UCSD-AML1 (cell line): Measurements from ENCODE around the gene STXBP6.
A peak's percentile ranks its signal among the peaks of the same experiment; 100 is the strongest.
"Not testable (repeated sequence)": the region's sequence is repeated elsewhere in the genome, so short reads cannot be mapped to it uniquely, and the experiment has no call there.

Source experiments
- DNase-seq: peaks from one replicate; lab custom pipeline; 2025; ENCODE audit not compliant: unreplicated experiment; lab: John Stamatoyannopoulos, UW

The STXBP6 gene

DNA sequence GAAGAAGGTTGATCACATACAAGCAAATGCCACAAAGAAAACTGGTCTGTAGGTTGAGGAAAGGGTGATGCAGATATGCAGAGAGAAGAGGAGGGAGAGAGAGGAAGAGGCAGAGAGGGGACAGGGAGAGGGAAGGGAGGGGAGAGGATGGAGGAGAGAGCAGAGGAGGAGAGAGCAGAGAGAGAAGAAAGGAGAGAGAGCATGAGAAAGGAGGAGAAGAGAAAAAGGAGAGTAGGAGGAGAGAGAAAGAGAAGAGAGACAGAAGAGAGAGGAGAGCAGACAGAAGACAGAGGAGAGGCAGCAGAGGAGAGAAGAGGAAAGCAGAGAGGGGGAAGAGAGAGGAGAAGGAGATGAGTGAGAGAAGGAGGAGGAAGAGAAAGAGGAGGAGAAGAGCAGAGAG, 59.2 kb downstream of the STXBP6 start:
- DNase-seq = no peak

DNA sequence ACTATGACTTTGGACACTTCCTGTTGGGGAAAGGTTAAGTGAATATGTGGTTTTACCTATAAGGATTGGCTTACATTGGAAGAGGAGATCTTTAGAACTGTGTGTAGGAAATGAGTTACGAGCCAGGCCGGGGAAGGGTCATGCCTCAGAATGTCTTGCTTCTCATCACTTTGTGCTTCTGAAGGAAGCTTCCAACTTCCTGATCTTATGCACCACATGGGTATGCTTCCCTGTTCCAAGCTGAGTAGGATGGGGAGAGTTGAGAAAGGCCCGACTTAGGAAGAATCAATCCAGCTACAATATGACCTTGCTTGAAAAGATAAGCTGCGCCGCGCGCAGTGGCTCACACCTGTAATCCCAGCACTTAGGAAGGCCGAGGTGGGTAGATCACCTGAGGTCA, 59.9 kb downstream of the STXBP6 start:
- DNase-seq = no peak

DNA sequence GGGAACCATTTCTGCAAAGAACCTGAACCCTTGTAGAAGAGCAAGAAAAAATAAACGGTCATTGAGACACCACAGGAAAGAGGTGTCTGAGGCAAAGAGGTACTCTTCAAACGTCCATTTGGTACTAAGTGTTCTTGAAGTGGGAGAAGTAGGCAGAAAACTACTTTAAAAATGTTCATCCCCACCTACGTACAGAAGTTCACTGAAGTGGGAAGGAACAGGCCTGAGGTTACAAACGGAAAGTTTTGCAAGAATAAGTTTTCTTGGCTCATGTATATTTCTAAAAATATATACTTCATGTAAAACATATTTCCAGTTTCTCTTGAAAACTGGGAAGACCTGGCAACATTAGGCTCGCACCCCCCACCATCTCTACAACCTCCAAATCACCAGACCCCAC, 61.2 kb downstream of the STXBP6 start:
- DNase-seq = no peak

DNA sequence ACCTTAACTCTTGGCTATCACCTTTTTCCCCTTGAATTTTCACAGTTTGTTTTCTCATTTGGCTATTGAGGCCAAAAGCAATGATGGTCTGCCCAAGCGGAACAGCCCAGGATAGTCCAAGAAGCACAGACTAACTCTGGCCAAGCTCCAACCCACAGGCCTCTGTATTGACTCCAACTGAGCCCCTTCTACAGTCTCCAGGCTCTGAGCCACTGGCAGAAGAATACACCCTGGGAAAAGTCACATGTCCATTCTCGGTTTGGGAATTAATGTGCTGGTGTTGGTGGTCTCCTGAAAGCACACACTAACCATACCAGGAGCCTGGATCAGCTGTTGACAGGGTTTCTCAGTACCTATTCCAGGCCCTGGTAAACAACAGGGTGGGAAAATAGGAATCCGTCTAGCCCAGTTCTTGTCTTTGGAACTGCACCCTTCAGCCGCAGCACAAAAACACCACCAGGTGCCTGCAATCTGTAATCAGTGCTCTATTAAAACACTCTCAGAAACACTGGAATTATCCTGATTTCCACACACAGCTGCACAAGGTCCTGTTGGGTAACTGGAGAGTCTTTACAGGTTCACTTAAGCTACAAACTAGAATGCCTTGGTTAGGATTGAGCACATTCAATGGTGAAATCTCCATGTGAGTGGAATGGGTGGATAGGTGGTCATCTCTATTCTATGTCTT, 63.6 kb downstream of the STXBP6 start:
- DNase-seq = no peak

DNA sequence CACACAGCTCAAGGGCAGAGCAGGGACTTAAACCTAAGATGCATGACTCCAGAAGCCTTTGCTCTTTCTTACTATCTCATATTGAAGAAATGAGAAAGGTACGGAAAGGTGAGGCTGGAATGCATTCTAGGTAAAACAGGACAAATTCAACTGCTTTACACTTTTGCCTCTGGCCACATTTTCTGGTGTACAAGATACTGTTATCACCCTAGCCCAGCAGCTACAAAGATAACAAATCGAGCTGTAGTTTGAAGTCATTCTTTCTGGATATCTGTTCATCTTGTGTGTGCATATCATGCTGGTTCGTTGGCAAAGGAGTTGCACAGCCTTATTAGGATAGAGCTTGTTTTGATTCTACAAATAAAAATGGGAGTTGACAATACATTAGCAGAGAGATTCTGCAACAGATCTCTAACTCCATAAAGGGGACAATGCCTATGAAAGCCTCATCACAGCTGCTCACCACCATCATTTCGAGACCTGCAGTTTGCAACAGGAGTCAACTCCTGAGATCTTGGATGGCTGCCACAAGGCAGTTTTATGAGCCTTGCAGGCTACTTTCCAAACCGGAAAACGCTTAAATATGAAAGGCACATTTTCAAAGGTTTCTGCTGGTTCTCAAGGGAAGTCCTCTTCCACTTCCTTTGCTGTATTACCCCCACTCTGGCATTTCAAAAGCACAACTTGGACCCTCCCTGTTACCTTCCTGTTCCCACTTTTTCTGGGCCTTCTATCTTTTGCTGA, 64.9 kb downstream of the STXBP6 start:
- DNase-seq = peak; percentile 44

DNA sequence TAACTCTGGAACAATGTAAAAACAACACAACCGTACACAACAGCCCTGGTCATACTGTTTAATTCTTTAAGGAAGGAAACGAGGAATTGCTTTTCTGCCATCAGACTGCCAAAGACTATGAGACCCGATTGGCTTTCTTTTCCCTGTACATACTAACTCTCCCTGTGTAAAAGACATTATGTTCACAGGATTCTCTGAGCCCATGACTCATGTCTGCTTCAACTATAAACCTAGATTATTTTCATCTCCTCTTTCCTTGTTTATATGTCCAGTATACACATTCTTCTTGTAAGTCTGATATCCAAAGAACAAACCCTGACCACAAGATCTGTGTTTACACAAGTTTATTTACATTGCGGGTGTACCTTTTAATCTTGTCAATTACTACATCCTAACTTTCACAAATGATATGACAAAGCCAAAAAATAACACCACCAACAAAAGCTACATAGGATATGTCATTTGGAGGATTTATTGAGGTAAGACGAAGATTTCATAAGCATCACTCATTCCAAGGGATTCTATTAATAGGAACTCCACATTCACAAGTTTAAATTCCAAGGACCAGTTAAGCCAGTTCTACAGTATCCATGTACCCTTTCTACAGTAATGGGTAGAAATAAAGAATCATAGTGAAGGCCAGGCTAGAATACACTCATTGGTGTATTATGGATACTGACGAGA, 67.3 kb downstream of the STXBP6 start:
- DNase-seq = no peak

DNA sequence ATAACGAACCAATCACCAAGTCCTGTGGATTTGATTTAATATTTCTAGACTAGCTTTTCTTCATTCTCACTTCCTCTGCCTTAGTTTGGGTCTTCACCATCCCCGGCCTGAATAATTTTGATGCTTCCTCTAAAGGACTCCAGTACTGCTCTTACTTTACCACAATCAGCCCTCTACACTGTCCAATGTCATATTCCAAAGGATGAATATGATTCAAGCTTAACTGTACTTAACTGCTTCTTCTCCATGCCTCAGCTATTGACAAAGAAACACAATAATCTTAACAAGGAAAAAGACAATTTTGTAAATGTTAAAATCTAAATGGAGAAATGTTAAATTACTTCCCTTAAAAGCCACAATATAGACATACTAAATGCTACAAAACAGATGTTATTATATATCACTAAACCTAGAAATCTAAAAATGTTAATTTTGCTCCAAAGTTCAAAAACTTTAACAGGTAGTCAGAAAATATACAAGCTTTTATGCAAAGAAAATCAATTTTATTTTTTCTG, 70.2 kb downstream of the STXBP6 start:
- no peak for DNase-seq

DNA sequence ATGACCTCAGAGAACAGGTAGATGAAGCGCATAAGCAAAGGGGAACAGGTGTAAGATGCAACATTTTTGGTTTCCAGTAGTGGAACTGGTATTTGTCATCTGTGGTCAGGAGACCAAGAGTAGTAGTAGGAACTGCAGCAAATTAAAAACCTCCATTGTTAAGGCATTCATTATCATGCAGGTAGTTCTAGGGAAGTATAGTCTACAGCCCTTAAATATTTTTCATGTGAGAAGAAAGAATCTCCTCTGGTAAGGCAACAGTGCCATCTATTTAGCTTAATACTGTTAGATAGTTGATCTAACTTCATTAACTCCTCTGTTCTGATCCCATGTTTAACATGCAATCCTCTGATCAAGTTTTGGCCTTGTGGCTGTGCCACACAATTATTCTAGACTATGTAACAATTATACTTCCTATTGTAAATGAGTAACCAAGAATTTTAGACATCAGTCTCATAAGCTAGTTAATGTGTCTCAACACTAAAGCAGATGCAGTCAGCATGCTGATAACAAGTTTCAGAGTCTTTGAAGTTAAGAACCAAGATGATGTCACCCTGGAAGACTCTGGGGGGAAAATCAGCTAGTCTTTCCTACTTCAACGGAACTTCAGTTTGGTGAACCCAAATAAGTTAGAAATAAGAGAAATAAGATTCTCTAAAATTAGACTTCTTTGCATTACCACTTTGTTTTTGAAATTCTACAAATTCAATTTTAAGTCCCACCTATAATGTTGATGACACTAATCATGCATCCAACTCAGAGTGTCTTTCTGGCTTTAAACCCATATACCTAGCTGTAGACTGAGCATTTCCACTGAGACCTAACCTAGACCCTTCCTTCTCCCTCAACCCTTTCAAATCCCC, 70.9 kb downstream of the STXBP6 start:
- no peak for DNase-seq

DNA sequence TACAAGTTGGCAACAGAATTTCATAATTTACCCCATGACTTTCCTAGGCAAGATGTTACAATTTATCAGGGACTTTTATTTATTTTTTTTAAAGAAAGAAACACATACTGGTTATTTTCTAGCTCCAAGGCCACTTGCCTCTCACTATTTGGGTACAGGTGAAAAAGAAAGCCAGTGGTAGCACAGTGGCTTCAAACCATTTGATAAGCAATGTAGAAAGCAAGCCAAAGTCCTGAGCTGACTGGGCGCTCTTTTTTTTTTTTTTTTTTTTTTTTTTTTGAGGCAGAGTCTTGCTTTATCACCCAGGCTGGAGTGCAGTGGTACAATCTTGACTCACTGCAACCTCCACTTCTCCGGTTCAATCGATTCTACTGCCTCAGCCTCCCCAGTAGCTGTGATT, 73.3 kb downstream of the STXBP6 start:
- DNase-seq = no peak

DNA sequence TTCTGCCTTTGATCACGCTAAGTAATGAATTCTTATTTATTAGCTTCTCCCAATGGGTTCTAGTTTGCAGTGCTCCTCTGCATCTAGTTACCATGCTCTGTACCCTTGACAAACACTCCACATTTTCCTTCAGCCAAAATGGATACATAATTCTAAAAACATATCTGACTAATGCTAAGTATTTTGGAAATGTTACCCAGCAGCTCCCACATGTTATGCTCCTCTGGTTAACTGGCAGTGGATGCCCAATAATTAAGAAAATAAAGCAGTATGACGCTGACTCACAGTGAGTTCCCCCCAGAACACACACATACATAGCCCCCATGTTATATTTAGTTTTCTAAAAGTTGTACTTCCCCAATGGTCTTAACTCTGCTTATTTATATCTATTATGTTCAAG, 74.6 kb downstream of the STXBP6 start:
- no peak for DNase-seq

DNA sequence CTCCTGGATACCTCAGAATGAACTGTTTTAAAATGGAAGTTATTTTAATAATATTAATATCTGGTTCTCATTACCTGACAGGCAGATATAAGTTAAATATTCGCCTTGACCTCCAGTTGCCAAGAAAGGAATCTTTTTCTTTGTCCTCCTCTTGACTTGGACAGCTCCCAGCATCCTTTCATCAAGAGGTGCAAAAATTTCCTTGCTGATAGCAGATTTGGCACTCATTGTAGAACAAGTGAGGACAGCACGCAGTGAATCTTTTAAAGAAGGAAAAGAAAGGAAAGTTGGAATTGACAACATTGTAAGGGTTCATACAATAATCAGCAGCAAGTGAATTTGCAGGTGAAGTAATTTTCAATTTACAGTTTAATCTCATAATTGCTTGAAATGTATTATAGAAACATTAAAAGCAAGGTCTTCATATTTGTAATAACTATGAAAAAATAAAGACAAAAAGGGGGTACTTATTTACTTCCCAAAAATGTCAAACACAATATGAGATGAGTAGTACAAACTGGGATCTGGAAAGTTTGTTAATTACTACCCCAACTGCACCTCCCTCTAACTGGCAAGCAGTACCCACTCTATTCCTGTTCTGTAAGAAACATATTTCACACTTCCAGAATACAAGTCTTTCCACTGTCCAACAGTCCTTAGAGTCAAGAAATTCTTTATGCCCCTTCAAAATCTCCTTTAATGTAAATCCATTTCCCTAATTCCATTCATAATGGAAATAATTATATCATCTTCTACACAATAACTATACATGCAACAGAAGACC, 75.2 kb downstream of the STXBP6 start:
- no peak for DNase-seq

DNA sequence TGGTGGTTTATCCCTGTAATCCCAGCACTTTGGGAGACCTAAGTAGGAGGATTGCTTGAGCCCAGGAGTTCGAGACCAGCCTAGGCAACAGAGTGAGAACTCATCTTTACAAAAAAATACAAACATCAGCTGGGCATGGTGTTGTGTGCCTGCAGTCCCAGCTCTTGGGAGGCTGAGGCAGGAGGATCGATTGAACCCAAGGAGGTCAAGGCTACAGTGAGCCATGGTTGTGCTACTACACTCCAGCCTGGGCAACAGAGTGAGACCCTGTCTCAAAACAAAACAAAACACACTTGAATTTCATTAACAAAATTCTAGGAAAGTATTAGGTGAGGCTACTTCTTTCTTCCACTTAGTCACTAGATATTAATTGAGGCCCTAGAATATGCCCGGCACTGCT, 77.1 kb downstream of the STXBP6 start:
- DNase-seq = no peak

DNA sequence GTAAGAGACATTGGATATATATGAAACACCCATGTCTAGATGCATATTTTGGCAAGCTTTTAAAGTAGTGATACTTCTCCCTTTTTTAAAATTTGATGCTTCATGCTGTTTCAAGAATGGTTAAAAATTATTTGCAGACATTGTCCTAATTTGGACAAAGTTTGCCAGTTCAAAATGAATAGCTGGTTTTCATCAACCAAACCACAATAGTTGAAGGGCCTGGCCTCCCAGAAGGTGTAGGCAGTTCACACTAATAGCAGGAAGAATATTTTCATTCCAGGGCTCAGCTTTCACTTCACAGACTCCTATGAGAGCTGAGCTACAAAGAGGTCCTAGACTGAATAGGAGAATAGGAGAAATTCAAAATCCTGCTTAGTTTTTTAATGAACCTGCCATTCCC, 78.7 kb downstream of the STXBP6 start:
- no peak for DNase-seq

DNA sequence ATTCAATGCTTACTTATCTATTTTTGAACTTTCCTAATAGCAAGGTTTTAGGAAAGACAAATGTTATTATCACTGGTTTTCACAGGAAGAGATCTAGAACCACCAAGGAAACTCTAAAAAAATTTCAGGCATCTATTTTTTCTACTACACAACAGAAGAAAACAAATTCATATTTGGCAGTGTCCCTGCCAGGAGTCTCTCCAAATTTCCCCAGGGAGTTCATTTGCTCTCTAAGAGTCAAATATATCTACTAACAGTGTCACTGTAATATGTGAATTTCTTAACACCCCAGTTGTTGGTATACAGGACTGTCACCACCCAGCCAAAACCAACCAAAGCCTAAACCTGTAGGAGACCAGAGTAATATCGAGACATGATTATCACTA, 83.4 kb downstream of the STXBP6 start:
- DNase-seq = no peak

DNA sequence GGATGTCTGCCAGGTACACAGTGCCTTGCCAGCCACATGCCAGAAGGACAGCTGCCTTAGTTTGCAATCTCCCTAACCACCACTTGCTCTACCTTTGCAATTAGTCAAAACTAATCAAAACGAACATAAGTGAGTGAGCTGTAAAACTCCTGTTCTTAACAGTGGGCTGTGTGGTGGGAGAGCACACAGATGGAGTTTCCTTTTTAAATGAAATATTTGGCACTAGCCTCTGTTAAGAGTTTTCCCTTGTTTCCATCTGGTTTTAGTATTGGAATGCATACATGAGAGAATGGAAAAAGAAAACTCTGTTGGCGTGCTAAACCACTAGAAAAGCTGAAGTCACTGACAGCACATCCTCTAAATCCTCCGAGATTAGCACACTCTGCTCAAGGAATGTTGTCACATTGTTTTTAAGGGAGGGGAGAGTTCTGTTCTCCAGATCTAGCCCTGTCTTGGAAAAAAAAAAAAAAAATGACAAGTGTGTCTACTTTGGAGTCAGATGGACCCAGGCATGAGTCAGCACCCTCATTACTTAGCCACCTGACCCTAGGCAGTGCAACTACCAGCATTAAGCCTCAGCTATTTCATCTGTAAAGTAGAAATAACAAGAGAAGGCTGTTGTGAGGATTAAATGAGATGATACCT, 83.9 kb downstream of the STXBP6 start:
- no peak for DNase-seq

DNA sequence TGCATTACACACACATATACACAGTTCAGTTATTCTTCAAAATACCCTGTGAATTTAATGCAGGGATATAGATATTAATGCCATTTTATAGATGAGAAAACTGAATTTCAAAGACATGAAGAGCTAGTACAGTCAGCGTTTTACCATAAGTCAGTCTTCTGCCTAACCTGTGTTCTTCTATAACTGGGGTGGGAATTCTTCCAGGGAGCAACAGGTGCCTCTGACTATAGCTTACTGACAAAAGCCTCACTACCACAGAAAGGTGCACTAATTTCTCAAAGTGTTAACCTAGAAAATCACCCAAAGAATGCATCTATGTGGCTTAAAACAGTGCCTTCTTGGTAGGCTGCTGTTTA, 84.4 kb downstream of the STXBP6 start:
- no peak for DNase-seq

DNA sequence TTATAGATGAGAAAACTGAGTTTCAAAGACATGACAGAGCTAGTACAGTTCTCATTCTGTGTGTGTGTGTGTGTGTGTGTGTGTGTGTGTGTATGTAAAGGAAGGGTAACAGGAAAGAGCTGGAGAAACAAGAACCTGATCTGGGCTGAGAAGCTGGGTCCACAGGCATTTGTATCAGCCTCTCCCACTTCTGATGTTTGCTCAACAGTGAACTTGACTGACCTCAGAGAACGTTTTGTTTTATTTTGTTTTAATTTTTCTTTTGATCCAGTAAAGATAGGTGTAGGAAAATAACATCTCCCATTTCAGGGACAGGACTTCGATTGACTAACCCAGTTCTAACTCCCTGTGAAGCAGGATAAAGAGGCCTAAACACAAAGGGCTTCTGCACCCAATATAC, 85.4 kb downstream of the STXBP6 start:
- no peak for DNase-seq

DNA sequence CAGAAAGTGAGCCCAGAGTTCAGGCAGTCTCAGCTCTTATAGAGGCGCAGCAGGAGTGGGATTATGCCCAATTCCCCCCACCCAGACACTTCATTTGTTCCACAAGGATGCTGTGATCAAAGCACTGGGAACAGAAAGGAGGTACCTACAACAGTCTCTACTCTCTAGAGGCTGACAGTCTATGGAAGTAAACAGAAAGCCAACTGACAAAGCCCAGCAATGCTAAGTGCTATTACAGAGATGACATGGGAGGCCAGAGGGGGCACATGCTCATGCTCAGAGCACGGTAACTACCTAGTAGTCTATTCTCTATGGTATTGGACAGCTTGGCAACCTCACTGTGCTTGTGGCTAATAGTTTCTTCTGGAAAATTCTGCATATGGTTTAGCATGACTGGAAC, 85.9 kb downstream of the STXBP6 start:
- DNase-seq = no peak

DNA sequence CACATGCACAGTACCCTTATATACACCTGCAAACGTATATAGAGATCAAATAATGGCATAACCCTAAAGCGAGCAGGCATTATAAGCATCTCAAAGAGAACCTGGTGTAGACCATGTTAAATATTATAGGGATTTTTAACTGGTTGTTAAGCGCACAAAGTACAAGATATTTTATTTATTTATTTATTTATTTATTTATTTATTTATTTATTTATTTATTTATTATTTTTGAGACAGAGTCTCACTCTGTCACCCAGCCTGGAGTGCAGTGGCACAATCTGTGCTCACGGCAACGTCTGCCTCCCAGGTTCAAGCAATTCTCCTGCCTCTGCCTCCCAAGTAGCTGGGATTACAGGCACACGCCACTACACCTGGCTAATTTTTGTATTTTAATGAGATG, 87.8 kb downstream of the STXBP6 start:
- DNase-seq = not testable (repeated sequence)

DNA sequence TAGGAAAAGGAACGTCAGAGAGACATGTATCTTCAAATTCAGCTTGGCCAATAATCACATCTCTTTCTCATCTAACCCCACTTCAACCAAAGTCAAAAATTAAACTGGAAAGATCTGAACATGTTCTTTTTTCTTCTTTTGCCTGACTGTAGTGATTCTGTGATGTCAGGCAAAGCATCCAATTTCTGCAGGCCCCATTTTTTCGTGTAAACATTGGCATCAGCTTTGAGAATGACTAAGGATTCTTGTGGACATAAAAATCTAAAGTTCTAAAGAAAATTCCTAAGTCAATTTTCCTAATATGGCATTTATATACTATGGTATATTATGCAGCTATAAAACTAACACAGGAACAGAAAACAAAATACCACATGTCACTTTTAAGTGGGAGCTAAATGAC, 89.1 kb downstream of the STXBP6 start:
- no peak for DNase-seq
